HG02938 (cell line): ENCODE measurements around the gene TRAPPC1.

Experiments
- ATAC-seq: cut with Tn5 transposase; IDR thresholded peaks from one replicate; pipeline ENCODE4 v1.9.1; 2021; ENCODE audit warnings: mild to moderate bottlenecking, moderate library complexity; ENCODE audit not compliant: unreplicated experiment

TRAPPC1 gene

DNA sequence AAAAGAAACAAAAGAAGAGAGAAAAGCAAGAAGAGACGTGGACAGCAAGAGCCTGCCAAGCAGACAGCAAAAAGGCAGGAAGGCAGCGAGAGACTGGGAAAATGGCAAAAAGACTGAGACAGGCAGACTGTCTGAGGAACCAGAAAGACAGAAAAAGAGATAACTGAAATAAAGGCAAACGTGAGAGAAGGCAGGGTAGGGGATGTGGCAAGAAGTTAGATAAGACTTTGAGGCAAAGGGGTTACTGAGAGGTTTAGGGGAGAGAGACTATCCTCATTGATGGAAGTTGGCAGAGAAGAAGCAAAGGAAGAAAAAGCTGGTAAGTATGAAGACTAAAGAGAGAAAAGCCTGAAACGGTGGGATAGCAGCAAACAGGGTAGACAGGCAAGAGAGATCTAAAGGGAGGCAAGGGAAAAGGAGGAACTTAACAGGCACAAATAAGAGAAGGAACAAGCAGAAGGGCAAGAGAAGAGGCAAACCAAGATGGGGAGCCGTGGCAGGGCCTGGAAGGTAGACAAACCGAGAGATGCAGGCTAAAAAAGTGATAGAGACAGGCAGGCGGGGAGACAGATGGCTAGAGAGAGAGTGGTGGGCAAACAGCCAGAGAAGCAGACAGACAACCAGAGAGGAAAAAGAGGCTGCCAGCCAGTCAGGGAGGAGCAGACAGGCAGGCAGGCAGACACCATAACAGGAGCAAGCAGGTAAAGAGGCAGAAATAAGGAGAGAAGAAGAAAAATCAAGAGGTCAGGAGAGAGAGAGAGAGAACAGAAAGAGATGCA is 50.3 kb downstream of the TRAPPC1 start:
- no peak for ATAC-seq
